Duodenal mucosa (tissue), 2 donors: ENCODE data around the gene CRKL.

ENCODE experiments used
- H3K27ac ChIP-seq: one replicate; pipeline ENCODE4 v1.7.0; 2013; ENCODE audit warnings: low read depth, low read length
- H3K27me3 ChIP-seq, 2 donors: one replicate each; pipeline ENCODE4 v1.7.0; 2013; ENCODE audit warnings: low read length in 2 of 2, control low read depth in 1 of 2; ENCODE audit not compliant: insufficient read depth in 2 of 2, control insufficient read depth in 1 of 2
- H3K36me3 ChIP-seq, 2 donors: one replicate each; pipeline ENCODE4 v1.7.0; 2013; ENCODE audit warnings: low read length in 2 of 2, control low read depth in 1 of 2; ENCODE audit not compliant: insufficient read depth in 2 of 2, control insufficient read depth in 1 of 2
- H3K4me1 ChIP-seq, 2 donors: one replicate each; pipeline ENCODE4 v1.7.0; 2013; ENCODE audit warnings: low read length in 2 of 2, control low read depth in 1 of 2; ENCODE audit not compliant: insufficient read depth in 2 of 2, control insufficient read depth in 1 of 2
- H3K4me3 ChIP-seq, 2 donors: one replicate each; pipeline ENCODE4 v1.7.0; 2013; ENCODE audit warnings: low read length in 2 of 2, low read depth in 1 of 2
- H3K9ac ChIP-seq, 2 donors: one replicate each; pipeline ENCODE4 v1.7.0; 2013; ENCODE audit warnings: low read length in 2 of 2, low read depth in 1 of 2
- H3K9me3 ChIP-seq, 2 donors: one replicate each; pipeline ENCODE4 v1.7.0; 2013; ENCODE audit warnings: low read length in 2 of 2, control low read depth in 1 of 2; ENCODE audit not compliant: control insufficient read depth in 1 of 2

The CRKL gene

DNA sequence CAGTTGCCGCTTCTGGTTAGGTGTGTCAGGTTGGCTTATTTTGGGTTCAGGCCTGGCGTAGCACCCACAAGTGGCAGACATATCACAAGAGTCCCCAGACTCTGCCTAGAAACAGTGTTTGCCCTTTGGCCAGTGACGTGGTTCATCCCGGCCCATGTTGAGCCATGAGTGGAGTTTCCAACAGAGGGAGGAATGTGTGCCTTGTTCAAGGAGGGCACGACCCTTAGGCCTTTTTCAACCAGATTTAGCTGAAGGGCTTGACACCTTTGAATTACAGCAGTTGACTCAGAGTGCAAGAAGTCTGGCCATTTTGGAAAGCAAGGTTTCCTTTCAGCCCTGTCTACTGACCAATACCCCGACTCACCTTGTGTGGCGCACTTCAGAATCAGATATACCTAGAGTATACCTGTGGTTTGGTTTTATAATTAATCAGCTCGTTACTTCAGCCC lies 34.7 kb downstream of the CRKL start:
- Histone ChIP-seq H3K27me3 (no peaks in the 10 kb centered on the region), H3K4me1 (peaks cover 63 to 86% of the 10 kb centered on the region in 2 donors), H3K36me3 (peaks cover 11 to 29% of the 10 kb centered on the region in 2 donors), H3K9ac (peak overlapping the region; percentile 32 to 36), H3K4me3 (peak overlapping the region in 1 of 2 donors; percentile 50), H3K27ac (peak overlapping the region; percentile 75), H3K9me3 (no peaks in the 10 kb centered on the region)

DNA sequence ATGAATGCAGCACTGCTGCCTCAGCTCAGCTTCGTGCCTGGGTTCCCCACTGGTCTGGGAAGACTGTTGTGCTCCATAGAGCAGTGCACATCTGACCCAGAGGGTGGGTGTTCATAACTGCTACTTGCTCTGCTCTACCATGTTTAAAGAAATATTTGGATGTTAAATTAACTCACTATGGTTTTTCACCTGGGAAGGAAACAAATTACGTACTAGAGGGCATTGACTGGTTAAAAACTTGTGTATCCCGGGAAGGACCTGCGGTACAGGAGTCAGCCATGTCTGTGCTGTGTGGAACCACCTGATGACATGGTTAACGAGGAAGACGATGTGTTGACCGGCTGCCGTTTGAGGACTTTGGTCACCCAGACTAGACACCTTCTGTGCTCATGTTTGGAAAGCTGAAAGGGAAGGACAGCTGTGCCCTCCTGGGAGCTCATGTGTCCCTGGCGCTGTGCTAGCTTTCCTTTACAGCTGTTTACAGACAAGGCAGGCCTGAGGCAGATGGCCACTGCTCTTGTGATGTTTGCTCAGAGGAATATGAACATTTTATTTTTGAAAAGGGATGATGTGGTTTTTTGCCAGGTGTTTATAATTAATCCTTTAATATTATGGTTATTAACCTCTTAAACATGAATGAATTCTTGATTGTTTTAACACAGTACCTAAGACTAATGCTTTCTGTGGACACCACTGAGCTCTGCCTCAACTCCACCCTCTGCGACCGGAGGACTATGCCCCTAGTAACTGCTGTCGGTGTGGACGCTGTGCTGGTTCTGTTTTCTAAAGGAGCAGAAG lies 35.5 kb downstream of the CRKL start:
- H3K9ac ChIP-seq: peak overlapping the region; percentile 32 to 36
- peaks cover 61 to 83% of the 10 kb centered on the region in 2 donors for H3K4me1 ChIP-seq
- peak overlapping the region; percentile 30 to 50 for H3K4me3 ChIP-seq
- H3K27me3 ChIP-seq: no peaks in the 10 kb centered on the region
- H3K27ac ChIP-seq: peak overlapping the region; percentile 75
- peaks cover 11 to 29% of the 10 kb centered on the region in 2 donors for H3K36me3 ChIP-seq
- no peaks in the 10 kb centered on the region for H3K9me3 ChIP-seq

DNA sequence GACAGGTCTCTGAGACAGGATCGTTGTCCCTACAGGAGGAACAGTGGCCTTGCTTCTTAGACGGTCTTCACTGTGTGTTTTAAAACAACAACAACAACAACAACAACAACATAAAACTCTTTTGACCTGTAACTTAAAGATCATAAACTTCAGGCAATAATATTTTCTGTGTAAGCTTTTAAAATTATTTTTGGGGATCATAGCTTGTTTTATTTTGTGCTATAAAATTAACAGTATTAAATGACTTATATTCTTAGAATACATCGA lies 36.1 kb downstream of the CRKL start:
- no peaks in the 10 kb centered on the region for H3K27me3 ChIP-seq
- H3K27ac ChIP-seq: peak overlapping the region; percentile 75
- H3K36me3 ChIP-seq: peaks cover 11 to 29% of the 10 kb centered on the region in 2 donors
- peaks cover 59 to 83% of the 10 kb centered on the region in 2 donors for H3K4me1 ChIP-seq
- no peaks in the 10 kb centered on the region for H3K9me3 ChIP-seq
- H3K4me3 ChIP-seq: peak overlapping the region in 1 of 2 donors; percentile 50
- H3K9ac ChIP-seq: peak overlapping the region in 1 of 2 donors; percentile 6

DNA sequence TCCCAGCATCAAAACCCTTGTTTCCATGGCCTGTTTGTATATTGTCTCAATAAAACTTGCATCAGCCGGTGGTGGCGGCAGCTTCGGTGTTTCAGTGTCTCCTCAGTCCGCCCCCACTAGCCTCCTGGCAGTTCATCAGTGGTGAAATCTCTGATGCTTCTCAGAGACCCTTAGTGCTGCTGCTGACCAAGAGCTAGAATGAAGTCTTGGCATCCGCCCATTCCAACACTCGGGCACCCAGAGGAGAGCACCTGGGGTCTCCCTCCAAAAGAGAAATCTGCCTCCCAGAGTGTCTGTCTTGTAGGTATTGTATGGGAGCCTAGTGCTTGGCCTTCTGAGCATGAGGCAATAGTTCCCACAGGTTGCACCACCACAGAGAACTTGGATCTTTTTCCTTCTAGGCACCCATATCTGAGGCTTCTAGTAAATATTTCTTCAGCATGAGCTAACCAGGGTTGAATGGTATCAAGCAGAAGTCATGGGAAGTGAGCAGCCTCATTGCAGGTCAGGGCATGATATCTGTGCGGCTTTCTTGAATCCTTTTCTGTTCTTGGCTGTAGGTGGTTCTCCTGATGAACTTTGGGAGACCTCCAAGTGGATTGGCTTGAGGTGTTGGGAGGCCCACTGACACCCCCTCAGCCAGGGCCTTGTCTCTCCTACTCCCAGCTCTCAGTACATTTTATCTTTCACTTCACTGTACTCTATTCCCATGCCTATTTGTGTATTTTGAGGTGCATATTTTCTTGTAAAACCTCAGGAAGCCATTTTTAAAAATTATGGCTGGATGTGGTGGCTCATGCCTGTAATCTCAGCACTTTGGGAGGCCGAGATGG lies 36.7 kb downstream of the CRKL start:
- Histone ChIP-seq H3K9ac (peak overlapping the region in 1 of 2 donors; percentile 6), H3K4me3 (no peak overlapping the region), H3K27me3 (no peaks in the 10 kb centered on the region), H3K9me3 (no peaks in the 10 kb centered on the region), H3K36me3 (peaks cover 11 to 29% of the 10 kb centered on the region in 2 donors), H3K4me1 (peaks cover 57 to 79% of the 10 kb centered on the region in 2 donors), H3K27ac (peak overlapping the region; percentile 75)

DNA sequence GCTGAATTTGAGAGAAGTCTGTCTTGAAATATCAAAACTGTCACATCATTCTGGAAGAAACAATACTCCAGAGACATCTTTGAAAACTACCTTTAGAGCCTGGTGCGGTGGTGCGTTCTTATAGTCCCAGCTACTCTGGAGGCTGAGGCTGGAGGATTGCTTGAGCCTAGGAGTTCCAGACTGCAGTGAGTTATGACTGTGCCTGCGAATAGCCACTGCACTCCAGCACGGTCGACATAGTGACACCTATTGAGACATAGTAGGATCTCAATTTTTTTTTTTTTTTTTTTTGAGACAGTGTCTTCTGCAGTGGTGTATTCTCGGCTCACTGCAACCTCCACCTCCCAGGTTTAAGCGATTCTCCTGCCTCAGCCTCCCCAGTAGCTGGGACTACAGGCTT lies 38.3 kb downstream of the CRKL start:
- H3K9ac ChIP-seq: no peak overlapping the region
- H3K27me3 ChIP-seq: no peaks in the 10 kb centered on the region

DNA sequence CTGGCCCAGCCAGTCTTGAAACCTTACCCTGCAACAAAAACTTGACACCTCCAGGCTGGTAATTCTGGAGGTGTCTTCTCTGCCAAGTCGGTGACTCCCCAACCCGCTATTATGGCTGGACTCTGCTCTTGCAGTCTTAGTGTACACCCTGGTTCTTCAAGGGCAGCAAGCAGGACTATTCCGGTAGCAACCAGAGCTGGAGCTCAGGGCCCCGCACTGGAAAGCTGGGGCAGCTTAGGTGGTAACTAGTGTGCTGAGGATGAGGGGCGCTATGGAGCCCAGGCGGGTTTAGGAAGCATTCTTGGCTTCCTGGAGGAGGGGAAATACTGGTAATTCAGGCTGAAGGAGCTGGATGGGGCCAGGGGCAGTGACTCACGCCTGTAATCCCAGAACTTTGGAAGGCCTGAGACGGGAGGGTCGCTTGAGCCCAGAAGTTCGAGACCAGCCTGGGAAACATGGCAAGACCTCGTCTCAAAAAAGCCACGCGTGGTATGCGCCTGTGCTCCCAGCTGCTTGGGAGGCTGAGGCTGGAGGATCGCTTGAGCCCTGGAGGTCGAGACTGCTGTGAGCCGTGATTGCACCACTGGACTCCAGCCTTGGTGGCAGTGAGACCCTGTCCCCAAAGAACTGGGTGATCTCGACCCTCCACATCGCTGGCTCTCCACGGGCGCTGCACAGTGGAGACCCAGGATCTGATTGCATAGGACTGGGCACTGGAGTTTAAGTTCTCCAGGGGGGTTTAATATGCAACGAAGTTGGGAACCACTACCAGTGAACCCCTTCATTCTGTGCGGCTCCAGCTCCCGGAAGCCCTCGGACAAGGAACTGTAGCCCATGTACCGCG lies 39.3 kb downstream of the CRKL start:
- peak overlapping the region; percentile 78 to 87 for H3K4me3 ChIP-seq
- peaks cover 5 to 11% of the 10 kb centered on the region in 2 donors for H3K36me3 ChIP-seq
- peak overlapping the region; percentile 49 to 86 for H3K9ac ChIP-seq
- no peaks in the 10 kb centered on the region for H3K27me3 ChIP-seq
- peaks cover 38 to 57% of the 10 kb centered on the region in 2 donors for H3K4me1 ChIP-seq
- no peaks in the 10 kb centered on the region for H3K9me3 ChIP-seq
- H3K27ac ChIP-seq: peak overlapping the region; percentile 82

More for the DNA sequence above, 38.3 kb downstream of the CRKL start:
- no peak overlapping the region for H3K27ac ChIP-seq
- no peak overlapping the region for H3K4me3 ChIP-seq
- no peaks in the 10 kb centered on the region for H3K9me3 ChIP-seq
- peaks cover 46 to 65% of the 10 kb centered on the region in 2 donors for H3K4me1 ChIP-seq
- H3K36me3 ChIP-seq: peaks cover 5 to 19% of the 10 kb centered on the region in 2 donors

DNA sequence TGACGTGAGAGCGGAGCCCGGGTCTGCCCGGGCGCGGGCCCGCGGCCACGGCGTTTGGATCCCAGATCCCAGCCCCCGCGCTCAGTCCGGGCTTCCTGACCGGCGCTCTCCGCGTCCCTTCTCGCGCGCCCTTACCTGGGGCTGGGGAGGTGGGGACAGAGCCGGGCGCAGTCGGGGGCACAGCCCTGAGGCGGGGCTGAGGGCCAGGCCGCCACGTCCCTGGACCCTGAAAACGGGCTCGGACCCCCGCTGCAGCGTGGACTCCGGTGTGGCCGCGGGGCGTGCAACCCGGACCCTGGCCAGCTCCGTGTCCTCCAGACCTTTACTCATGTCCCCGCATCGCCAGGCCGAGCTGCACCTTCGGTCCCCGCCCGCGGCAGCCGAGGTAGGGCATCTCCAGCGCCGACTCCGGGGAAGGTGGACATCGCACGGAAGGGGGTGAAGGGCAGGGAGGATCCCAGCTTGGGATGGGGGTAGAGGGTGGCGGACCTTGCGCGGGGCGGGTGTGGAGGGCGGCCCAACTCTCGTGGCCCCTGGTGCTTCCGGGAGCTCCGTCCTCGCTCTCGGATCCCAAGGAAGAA lies 40.0 kb downstream of the CRKL start:
- H3K27ac ChIP-seq: peak overlapping the region; percentile 82
- peaks cover 35 to 53% of the 10 kb centered on the region in 2 donors for H3K4me1 ChIP-seq
- no peaks in the 10 kb centered on the region for H3K9me3 ChIP-seq
- peak overlapping the region; percentile 49 to 86 for H3K9ac ChIP-seq
- peaks cover 5 to 11% of the 10 kb centered on the region in 2 donors for H3K36me3 ChIP-seq
- peak overlapping the region; percentile 78 to 87 for H3K4me3 ChIP-seq
- no peaks in the 10 kb centered on the region for H3K27me3 ChIP-seq

DNA sequence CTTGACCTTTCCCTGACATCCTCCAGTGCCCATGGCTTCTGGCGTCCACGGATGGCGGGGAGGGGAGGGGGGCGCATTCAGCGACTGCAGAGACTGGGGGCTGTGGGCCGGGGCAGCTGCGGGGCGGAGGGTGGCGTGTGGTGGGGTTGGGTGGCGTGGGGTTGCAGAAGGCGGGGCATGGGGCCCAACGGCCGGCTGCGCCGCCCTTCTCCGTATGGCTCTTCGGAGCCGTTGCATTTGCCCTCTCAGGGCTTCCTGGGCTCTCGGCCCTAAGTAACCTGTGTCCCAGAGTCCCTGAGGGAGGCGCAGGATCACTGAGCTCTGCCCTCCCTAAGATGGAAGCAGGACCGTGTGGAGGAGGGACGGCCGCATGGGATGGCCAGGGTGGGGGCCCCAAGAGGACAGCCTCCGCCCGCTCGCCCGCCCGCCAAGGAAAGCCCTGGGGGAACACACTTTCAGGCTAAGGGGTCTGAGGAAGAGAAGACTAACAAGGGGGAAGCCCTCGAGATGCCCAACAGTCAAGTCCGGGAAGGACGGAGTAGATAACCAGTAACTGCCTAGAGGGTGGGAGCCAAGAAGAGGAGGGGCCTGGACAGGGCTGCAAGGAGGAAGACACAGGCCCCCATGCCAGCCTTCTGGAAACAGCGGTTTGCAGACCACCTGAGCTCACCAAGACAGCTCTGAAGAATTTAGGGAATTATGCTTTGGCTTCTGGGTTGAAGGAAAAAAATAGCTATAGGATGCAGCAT lies 40.6 kb downstream of the CRKL start:
- Histone ChIP-seq H3K36me3 (peaks cover under 1 to 6% of the 10 kb centered on the region in 2 donors), H3K27me3 (no peaks in the 10 kb centered on the region), H3K4me3 (peak overlapping the region; percentile 78 to 87), H3K4me1 (peaks cover 28 to 46% of the 10 kb centered on the region in 2 donors), H3K9ac (peak overlapping the region; percentile 54 to 86), H3K9me3 (no peaks in the 10 kb centered on the region), H3K27ac (peak overlapping the region; percentile 82)
